Gastrocnemius medialis (tissue), 4 donors: ENCODE results near the gene GEMIN7.

ENCODE experiments used
- POLR2A ChIP-seq, 2 donors: fragments of 450-650 bp; IDR thresholded peaks; one replicate each; pipeline ENCODE4 v1.6.1; 2017; ENCODE audit warnings: antibody characterized with exemption in 2 of 2, mild to moderate bottlenecking in 2 of 2, moderate library complexity in 2 of 2
- TF ChIP-seq, protein P1 (sequence below), 5 experiments: fragments of 450-650 bp in 3 of 5; fragments of 200-600 bp in 2 of 5; sonication (generic) in 2 of 5; IDR thresholded peaks in 4 of 5; conservative IDR thresholded peaks in 1 of 5; 1 replicate in 4 of 5; 2 replicates in 1 of 5; pipeline ENCODE4 v1.5.1; 2016 to 2019; ENCODE audit warnings: antibody characterized with exemption in 5 of 5, mild to moderate bottlenecking in 3 of 5, moderate library complexity in 3 of 5

DNA sequence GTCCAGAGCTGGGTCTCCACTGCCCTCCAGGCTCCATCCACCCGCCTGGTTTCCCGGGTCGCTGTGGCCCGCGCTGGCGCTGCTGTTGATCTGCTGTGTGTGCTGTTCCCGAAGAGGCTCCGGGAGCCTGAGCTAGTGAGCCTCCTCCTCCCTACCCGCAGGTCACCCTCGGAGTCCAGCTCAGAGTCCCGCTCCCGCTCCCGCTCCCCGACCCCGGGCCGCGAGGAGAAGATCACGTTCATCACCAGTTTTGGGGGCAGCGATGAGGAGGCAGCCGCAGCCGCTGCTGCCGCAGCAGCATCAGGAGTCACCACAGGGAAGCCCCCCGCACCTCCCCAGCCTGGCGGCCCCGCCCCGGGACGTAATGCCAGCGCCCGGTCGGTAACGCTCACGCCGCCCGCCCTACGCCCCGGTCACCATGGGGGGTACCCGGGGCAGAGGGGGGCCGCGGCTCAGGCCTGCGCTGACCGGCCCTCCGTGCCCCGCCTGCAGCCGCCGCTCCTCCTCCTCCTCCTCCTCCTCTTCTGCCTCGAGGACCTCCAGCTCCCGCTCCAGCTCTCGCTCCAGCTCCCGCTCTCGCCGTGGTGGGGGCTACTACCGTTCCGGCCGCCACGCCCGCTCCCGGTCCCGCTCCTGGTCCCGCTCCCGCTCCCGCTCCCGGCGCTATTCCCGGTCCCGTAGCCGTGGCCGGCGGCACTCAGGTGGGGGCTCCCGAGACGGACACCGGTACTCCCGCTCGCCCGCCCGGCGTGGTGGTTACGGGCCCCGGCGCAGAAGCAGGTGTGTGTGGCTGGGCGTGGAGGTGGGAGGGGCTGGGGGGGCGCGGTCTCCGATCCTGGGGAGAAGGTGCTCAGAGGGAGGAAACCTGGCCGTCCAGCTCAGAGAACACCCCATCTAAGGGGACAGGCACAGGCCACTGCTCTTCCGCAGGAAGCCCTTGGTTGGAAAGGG lies 14.9 kb upstream of the GEMIN7 start:
- TF ChIP-seq, protein P1, sequence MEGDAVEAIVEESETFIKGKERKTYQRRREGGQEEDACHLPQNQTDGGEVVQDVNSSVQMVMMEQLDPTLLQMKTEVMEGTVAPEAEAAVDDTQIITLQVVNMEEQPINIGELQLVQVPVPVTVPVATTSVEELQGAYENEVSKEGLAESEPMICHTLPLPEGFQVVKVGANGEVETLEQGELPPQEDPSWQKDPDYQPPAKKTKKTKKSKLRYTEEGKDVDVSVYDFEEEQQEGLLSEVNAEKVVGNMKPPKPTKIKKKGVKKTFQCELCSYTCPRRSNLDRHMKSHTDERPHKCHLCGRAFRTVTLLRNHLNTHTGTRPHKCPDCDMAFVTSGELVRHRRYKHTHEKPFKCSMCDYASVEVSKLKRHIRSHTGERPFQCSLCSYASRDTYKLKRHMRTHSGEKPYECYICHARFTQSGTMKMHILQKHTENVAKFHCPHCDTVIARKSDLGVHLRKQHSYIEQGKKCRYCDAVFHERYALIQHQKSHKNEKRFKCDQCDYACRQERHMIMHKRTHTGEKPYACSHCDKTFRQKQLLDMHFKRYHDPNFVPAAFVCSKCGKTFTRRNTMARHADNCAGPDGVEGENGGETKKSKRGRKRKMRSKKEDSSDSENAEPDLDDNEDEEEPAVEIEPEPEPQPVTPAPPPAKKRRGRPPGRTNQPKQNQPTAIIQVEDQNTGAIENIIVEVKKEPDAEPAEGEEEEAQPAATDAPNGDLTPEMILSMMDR (IDR thresholded peaks at IDR 0.05 in 4 of 5, conservative IDR thresholded peaks at IDR 0.05 in 1 of 5) = no peak
- TF ChIP-seq POLR2A (IDR thresholded peaks at IDR 0.05) = no peak
